Hematopoietic multipotent progenitor cell treated with erythropoietin and hydrocortisone succinate and interleukin-3 and kit ligand, for 15 days (in vitro differentiated cells): Measurements from ENCODE around the gene CD248.

ENCODE experiments used
- DNase-seq: peaks from one replicate; pipeline ENCODE4 v3.0.0-alpha.2; 2015; ENCODE audit warnings: low spot score

CD248 gene

DNA sequence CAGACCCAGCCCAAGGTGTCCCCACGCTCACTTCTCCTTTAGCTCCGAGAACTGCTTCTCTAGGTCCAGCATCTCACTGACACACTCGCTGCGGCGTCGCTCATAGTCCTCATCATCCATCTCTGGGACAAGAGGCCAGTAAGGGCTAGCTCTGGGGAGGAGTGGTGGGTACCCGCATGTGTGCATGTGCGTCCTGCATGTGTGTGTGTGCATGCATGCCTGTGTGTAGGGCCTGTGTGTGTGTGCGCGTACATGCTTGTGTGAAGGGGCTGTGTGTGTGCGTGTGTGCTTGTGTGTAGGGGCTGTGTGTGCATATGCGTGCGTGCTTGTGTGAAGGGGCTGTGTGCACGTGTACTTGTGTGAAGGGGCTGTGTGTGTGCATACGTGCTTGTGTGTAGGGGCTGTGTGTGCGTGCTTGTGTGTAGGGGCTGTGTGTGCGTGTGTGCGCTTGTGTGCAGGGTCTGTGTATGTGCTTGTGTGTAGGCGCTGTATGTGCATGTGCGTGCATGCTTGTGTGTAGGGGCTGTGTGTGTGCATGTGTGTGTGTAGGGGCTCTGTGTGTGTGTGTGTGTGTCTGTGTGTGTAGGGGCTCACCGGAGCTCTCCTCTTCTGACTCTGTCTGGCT is 24.8 kb upstream of the CD248 start:
- no peak for DNase-seq

DNA sequence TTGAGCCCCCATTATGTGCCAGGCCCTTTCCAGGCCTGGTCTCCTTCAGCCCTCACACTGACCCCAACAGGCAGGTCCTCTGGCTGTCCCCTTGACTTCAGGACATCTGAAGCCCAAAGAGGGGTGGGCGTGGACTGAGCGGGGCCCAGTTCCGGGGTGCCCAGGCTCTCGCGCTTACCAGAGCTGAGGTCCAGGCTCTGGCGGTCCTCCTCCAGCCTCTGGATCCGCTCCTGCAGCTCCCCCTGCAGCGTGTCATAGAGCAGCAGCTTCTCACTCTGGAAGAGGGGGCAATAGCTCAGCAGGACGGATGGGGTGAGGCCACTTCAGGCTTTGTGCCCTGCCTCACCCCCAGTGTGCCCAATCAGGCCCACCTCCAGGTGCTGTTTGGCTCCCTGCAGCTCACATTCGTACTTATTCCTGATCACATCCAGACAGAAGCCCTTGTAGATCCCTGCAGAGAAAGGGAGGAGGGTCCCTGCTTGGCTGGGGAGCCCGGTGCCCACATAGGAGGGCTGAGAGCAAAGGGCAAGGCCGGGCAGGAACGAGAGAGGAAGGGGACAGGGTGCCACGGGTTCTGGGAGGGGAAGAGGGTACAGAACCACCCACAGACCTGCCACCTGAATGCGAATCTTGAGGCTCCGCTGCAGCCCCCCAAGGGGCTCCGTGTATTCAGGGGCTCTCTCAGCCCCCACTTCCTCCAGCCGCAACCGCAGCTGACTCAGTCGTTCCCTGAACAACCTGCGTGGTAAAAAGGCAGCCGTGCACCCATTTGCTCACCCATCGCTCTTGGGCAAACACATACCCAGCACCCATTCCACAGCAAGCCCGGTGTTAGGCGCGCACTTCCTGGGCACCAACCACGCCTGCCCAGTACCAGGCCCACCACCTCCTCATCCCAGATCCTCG is 24.0 kb upstream of the CD248 start:
- no peak for DNase-seq

DNA sequence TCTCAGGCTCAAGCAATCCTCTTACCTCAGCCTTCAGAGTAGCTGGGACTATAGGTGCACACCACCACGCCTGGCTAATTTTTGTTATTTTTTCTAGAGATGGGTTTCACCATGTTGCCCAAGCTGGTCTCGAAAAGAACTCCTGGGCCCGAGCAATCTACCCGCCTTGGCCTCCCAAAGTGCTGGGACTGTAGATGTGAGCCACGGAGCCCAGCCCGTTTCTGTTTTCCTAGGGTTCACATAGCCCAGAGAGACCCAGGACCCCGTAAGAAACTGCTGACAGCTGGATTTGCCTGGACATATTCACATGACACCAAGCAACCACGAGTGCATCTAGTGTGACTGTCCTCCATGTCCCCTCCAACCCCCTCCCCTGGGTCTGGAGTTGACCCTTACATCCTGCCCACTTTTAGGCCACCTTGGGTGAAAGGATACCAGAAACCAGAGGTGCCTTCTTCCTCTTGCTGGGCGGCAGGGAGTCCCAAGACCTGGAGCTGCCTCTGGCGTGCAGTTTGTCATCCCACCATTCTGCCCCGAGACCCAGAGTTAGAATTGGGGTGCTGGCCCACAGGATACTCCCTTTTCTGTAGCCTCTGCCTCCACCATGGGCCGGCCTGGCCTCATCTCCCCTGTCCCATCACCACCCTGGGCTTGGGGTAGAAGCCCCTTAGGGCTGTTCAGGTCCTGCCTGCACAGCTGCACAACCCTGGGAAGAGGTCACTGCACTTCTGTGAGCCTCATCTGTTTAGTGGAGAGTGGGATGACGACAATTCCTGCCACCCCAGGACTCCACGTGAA is 23.0 kb upstream of the CD248 start:
- DNase-seq: no peak

GRCh38 chr11:66339162-66339675 is 22.4 kb upstream of the CD248 start:
- no peak for DNase-seq

GRCh38 chr11:66338276-66339161 is 21.7 kb upstream of the CD248 start:
- DNase-seq: no peak

GRCh38 chr11:66337103-66337899 is 20.5 kb upstream of the CD248 start:
- no peak for DNase-seq

DNA sequence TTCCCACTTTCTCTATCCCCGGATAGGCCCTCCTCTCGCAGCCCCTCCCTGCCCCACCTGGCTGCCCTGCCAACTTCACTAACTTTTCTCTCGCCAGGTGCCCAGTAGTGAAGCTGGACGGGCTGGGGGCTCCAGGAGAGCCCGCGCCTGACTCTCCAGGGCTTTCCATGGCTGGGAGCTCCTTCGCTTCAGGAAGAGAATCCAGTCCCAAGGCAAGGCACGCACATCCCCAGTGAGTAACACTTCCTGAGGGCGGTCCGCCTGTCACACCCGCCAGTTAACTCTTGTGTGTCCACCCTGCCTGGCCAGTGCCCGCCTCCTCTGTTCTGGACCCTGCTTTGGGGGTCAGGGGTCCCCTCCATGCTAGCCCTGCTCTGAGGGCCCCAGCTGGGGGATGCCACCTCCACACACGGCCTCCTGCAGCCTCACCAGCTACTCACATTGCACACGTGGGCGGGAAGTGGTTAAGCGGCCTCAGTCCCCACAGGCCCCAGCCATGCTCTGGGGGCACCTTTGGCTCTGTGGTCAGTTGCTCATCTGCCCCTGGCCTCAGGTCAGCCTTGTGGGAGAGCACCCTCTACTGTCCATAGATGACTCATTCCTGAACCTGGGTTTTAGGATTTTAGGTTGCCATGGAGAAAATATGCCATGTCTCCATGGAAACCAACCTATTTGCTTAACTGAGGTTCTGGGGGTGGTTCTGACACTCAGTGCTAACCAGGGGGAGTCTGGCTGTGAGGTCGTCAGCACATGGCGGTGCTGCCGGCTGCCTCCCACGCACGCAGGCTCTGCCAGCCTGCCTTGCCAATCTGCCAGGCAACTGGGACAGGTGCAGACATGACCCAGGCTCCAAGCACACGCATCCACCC is 19.6 kb upstream of the CD248 start, which contains the start of gene RIN1:
Gene RIN1, minus strand, starts transcription at position 201 of the 869 bp plus-strand sequence. Its CDS starts 32 bp downstream, at position 169.
- DNase-seq: no peak

- DNase-seq: no peak
These were observed 18.8 kb upstream of the CD248 start for GRCh38 chr11:66335531-66336233.

GRCh38 chr11:66334605-66335442 is 18.0 kb upstream of the CD248 start:
- no peak for DNase-seq

- no peak for DNase-seq
These were observed 17.2 kb upstream of the CD248 start for GRCh38 chr11:66333896-66334604.

- DNase-seq: no peak
These were observed 16.5 kb upstream of the CD248 start for GRCh38 chr11:66333220-66333877.

DNA sequence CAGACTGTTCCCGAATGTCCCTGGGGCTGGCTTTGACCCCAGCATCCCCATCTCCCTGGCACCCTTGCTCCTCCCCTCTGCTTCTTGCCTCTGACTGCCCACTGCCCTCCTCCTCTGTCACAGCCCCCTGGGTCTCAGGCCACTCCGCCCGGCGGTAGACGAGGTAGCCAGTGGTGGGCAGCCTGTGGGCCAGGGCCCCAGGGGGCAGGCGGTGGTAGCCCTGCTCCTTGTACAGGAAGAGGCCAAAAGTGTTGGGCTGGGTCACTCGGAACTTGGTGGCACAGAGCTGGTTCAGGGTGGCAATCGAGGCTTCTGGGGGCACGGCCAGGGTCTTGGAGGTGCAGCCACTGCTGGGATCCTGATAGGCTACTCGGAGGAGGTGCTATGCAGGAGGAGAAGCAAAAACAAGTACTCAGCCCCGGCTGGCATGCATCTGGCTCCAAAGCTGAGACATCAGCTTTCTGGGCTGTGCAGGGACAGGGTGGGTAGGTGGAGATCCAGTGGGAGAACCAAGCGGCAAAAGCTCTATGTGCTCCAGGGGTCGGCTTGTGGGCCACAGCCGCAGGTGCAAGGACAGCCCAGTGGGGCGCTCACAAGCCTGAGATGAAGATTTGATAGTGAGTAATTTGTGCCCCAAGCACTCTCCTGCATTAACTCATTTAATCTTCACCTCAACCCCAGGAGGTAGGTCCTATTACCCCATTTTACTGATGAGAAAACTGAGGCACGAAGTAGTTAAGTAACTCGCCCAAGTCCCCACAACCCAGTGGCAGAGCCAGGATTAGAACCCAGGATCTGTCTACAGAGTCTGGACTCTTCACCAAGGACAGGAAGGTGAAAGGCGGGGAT is 15.8 kb upstream of the CD248 start:
- DNase-seq: no peak

DNA sequence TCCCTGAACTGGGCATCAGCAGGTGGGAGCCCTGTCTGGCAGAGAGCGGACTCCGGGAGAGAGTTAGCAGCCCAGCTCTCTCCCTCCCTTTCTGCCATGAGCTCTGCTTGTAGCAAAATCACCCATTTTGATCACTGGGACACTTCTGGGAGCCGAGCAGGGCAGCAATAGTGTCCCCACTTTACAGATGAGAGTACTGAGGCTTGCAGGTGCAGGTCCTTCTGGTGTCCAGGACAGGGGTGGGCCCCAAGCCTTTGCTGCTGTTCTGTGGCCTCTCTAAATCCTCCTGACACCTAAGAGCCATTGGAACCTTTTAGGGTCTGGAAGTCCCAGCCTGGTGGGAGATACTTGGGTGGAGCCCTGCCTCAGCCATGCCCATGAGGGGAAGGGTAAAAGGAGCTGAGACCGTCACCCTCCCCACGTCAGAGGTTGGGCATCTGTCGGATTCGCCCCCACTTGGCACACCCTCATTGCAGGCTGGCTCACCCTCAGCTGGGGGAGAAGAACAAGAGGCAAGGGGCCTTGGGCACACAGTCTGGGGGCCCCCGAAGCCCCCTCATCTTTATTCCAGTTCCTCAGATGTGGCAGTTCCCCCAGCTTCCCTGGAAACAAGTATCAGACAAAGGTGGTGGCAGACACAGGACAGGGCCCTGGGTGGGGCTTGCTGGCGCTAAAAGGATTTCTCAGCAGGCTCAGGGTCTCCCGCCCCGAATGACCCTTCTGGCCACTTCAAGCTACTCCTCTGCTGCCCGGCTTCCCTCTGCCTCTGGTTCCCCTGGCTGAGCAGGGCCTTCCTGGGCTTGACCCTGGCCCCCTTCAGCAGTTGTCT is 14.9 kb upstream of the CD248 start:
- no peak for DNase-seq

GRCh38 chr11:66330931-66331330 is 14.1 kb upstream of the CD248 start:
- no peak for DNase-seq

DNA sequence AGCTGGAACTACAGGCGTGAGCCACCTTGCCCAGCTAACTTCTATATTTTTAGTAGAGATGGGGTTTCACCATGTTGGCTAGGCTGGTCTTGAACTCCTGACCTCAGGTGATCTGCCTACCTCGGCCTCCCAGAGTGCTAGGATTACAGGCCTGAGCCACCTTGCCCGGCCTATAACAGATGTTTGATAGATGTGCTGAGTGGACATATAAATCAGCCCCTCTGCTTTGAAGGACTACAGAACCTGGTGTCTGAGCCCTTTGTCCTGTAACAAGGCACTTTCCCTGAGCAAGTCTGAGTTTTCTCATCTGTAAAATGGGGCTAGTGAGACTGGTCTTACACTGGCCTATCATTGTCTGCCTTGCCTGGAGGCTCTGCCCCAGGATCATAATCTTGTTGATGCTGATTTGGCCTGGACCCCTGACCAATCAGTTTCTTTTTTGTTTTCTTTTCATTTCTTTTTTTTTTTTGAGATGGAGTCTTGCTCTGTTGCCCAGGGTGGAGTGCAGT is 12.4 kb upstream of the CD248 start:
- no peak for DNase-seq
